ENCODE results near the gene CD1E. TPM values are rescaled to one million over a fixed set of nuclear protein-coding genes. Genes with fewer than 3 reads are reported as not detected.

The CD1E gene
- total and polyA plus RNA-seq, 2 of the 13 experiments (the other 11 are each of a cell fraction or from before 2014, with no cell fraction given) = not detected

DNA sequence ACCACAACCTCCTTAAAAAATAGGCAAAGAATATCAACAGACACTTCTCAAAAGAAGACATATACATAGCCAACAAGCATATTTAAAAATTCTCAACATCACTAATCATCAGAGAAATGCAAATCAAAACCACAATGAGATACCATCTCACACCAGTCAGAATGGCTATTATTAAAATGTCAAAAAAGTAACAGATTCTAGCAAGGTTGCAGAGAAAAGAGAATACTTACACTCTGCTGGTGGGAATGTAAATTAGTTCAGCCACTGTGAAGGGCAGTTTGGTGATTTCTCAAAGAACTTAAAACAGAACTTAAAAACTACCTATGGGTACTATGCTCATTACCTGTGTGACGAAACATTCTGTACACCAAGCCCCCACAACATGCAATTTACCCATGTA is 43.1 kb upstream of the CD1E start:
- no peaks in the 10 kb centered on the region for H3K4me1 ChIP-seq (ENCODE audit: insufficient read depth, low read length)
- FAIRE-seq (no peak), DNase-seq (ENCODE audit: low spot score) (no peak), ATAC-seq (no peak)
- BruUV-seq (replicated peaks) = no TSS peak
- no peaks in the 10 kb centered on the region for H4K20me1 ChIP-seq (ENCODE audit: insufficient read depth, low read length)
- intact Hi-C loops (cut with micrococcal nuclease; ENCODE audit: unreplicated experiment) (no loop called here), in situ Hi-C loops (cut with HindIII; ENCODE audit: extremely low pct_ligation_motif_present, low pct_unique_long_range_greater_than_20kb) (no loop called here)
- POLR2A ChIA-PET = no interaction called here
- H3K27me3 ChIP-seq (ENCODE audit: control insufficient read depth in 1 of 2, insufficient read depth in 2 of 2, low read length in 2 of 2) = no peaks in the 10 kb centered on the region
- WGBS (ENCODE audit: low lambda C conversion rate) = 6% methylated on average over 1 of the region's 1 CpG
- H3K27ac ChIP-seq (ENCODE audit: extremely low read length, insufficient read depth, low read length) = no peak overlapping the region
- CTCF ChIA-PET (ENCODE audit: low intra/inter-chr PET ratio, low total read pairs) = no interaction called here
- H3K79me2 ChIP-seq (ENCODE audit: insufficient read depth, low read length) = no peaks in the 10 kb centered on the region
- TF ChIP-seq ZNF501 (CRISPR knock-in tag; IDR thresholded peaks at IDR 0.05) (no peak), ZNF263 (CRISPR knock-in tag; IDR thresholded peaks at IDR 0.05) (no peak), HNF4A (CRISPR knock-in tag; IDR thresholded peaks at IDR 0.05) (no peak), ZNF256 (CRISPR knock-in tag; conservative IDR thresholded peaks at IDR 0.05) (no peak), CENPX (CRISPR knock-in tag; IDR thresholded peaks at IDR 0.05) (no peak), HMG20A (CRISPR knock-in tag; IDR thresholded peaks at IDR 0.05; ENCODE audit: borderline replicate concordance) (no peak)
- TF ChIP-seq, protein P1, sequence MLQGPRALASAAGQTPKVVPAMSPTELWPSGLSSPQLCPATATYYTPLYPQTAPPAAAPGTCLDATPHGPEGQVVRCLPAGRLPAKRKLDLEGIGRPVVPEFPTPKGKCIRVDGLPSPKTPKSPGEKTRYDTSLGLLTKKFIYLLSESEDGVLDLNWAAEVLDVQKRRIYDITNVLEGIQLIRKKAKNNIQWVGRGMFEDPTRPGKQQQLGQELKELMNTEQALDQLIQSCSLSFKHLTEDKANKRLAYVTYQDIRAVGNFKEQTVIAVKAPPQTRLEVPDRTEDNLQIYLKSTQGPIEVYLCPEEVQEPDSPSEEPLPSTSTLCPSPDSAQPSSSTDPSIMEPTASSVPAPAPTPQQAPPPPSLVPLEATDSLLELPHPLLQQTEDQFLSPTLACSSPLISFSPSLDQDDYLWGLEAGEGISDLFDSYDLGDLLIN (CRISPR knock-in tag; IDR thresholded peaks at IDR 0.05; ENCODE audit: borderline replicate concordance) = no peak
- TF ChIP-seq, protein P2, sequence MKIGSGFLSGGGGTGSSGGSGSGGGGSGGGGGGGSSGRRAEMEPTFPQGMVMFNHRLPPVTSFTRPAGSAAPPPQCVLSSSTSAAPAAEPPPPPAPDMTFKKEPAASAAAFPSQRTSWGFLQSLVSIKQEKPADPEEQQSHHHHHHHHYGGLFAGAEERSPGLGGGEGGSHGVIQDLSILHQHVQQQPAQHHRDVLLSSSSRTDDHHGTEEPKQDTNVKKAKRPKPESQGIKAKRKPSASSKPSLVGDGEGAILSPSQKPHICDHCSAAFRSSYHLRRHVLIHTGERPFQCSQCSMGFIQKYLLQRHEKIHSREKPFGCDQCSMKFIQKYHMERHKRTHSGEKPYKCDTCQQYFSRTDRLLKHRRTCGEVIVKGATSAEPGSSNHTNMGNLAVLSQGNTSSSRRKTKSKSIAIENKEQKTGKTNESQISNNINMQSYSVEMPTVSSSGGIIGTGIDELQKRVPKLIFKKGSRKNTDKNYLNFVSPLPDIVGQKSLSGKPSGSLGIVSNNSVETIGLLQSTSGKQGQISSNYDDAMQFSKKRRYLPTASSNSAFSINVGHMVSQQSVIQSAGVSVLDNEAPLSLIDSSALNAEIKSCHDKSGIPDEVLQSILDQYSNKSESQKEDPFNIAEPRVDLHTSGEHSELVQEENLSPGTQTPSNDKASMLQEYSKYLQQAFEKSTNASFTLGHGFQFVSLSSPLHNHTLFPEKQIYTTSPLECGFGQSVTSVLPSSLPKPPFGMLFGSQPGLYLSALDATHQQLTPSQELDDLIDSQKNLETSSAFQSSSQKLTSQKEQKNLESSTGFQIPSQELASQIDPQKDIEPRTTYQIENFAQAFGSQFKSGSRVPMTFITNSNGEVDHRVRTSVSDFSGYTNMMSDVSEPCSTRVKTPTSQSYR (CRISPR knock-in tag; IDR thresholded peaks at IDR 0.05; ENCODE audit: borderline replicate concordance) = no peak
- no peak overlapping the region for H2AFZ ChIP-seq (ENCODE audit: low read length)
- no peaks in the 10 kb centered on the region for H3K36me3 ChIP-seq (replicated peaks in 1 of 2; ENCODE audit: control insufficient read depth in 1 of 2, insufficient read depth in 2 of 2, low read length in 2 of 2)
- no peak overlapping the region for H3K4me3 ChIP-seq (replicated peaks in 1 of 3; ENCODE audit: insufficient read depth in 1 of 3, low read depth in 2 of 3, low read length in 3 of 3)
- H3K4me2 ChIP-seq (ENCODE audit: low read depth, low read length) = no peak overlapping the region
- peaks cover 33% of the 10 kb centered on the region for H3K9me3 ChIP-seq (ENCODE audit: low read length)
- no peak overlapping the region for H3K9ac ChIP-seq (ENCODE audit: insufficient read depth, low read depth, low read length)
